ENCODE data around the gene GBP5.
"Not testable (repeated sequence)": the region's sequence is repeated elsewhere in the genome, so short reads cannot be mapped to it uniquely, and the experiment has no call there.

Gene GBP5

GRCh38 chr1:89280766-89281165 lies 8.1 kb upstream of the GBP5 start:
- no peak for DNase-seq (ENCODE audit: low read depth)

GRCh38 chr1:89279011-89279466 lies 6.4 kb upstream of the GBP5 start:
- DNase-seq (ENCODE audit: low read depth), result no peak

- no peak for DNase-seq (ENCODE audit: low read depth)
Observed at GRCh38 chr1:89277725-89278124, 5.1 kb upstream of the GBP5 start.

- no peak for DNase-seq (ENCODE audit: low read depth)
Observed at GRCh38 chr1:89276690-89277089, 4.0 kb upstream of the GBP5 start.

GRCh38 chr1:89274411-89274857 lies 1.8 kb upstream of the GBP5 start:
- DNase-seq (ENCODE audit: low read depth), result no peak

GRCh38 chr1:89273324-89273778 lies 691 bp upstream of the GBP5 start:
- DNase-seq (ENCODE audit: low read depth), result no peak

- no peak for DNase-seq (ENCODE audit: low read depth)
Observed at GRCh38 chr1:89271341-89272015, 1.2 kb downstream of the GBP5 start.

- no peak for DNase-seq (ENCODE audit: low read depth)
Observed at GRCh38 chr1:89270423-89270822, 2.2 kb downstream of the GBP5 start.

- DNase-seq (ENCODE audit: low read depth), result no peak
Observed at GRCh38 chr1:89269277-89269676, 3.4 kb downstream of the GBP5 start.

- no peak for DNase-seq (ENCODE audit: low read depth)
Observed at GRCh38 chr1:89262643-89263042, 10.0 kb downstream of the GBP5 start.

- no peak for DNase-seq (ENCODE audit: low read depth)
Observed at GRCh38 chr1:89261926-89262515, 10.6 kb downstream of the GBP5 start.

GRCh38 chr1:89260566-89261255 lies 11.9 kb downstream of the GBP5 start:
- no peak for DNase-seq (ENCODE audit: low read depth)

GRCh38 chr1:89260042-89260441 lies 12.6 kb downstream of the GBP5 start:
- no peak for DNase-seq (ENCODE audit: low read depth)

- DNase-seq (ENCODE audit: low read depth), result no peak
Observed at GRCh38 chr1:89259283-89259971, 13.2 kb downstream of the GBP5 start.

GRCh38 chr1:89257041-89257440 lies 15.6 kb downstream of the GBP5 start:
- no peak for DNase-seq (ENCODE audit: low read depth)

GRCh38 chr1:89255581-89255980 lies 17.1 kb downstream of the GBP5 start:
- DNase-seq (ENCODE audit: low read depth), result not testable (repeated sequence)

GRCh38 chr1:89254658-89255287 lies 17.9 kb downstream of the GBP5 start:
- no peak for DNase-seq (ENCODE audit: low read depth)

- DNase-seq (ENCODE audit: low read depth), result no peak
Observed at GRCh38 chr1:89243046-89243445, 29.6 kb downstream of the GBP5 start.

All from activated T-cell treated with anti-CD3 and anti-CD28 coated beads for 48 hours (primary cell).